OCI-LY1 (cell line): Measurements from ENCODE around the gene GPR37L1.

ENCODE experiments used
- H2AFZ ChIP-seq: fragments of 200-600 bp; sonication (generic), shearing (Covaris generic); 2 replicates; pipeline ENCODE4 v1.6.0; 2014; ENCODE audit warnings: antibody characterized with exemption, mild to moderate bottlenecking, low read length
- H3F3A ChIP-seq: fragments of 200-600 bp; sonication (generic), shearing (Covaris generic); 2 replicates; pipeline ENCODE4 v1.6.0; 2014; ENCODE audit warnings: mild to moderate bottlenecking, antibody characterized with exemption, low read length, moderate library complexity; ENCODE audit not compliant: insufficient read depth
- H3K27ac ChIP-seq: fragments of 200-600 bp; sonication (generic); 2 replicates; pipeline ENCODE4 v1.5.1; 2014; ENCODE audit warnings: low read length, mixed run types, mild to moderate bottlenecking, low read depth; ENCODE audit not compliant: poor library complexity, severe bottlenecking
- H3K27me3 ChIP-seq: fragments of 200-600 bp; sonication (generic); 2 replicates; pipeline ENCODE4 v1.6.0; 2014; ENCODE audit warnings: antibody characterized with exemption, mild to moderate bottlenecking, low read length, moderate library complexity; ENCODE audit not compliant: insufficient read depth
- H3K36me3 ChIP-seq: fragments of 200-600 bp; sonication (generic); 2 replicates; pipeline ENCODE4 v1.6.1; 2014; ENCODE audit warnings: mild to moderate bottlenecking, antibody characterized with exemption, low read length, moderate library complexity, mixed read lengths; ENCODE audit not compliant: insufficient read depth
- H3K4me1 ChIP-seq: fragments of 200-600 bp; sonication (generic); 2 replicates; pipeline ENCODE4 v1.5.1; 2014; ENCODE audit warnings: mild to moderate bottlenecking, low read length, moderate library complexity; ENCODE audit not compliant: insufficient read depth, severe bottlenecking
- H3K4me2 ChIP-seq: fragments of 200-600 bp; sonication (generic), shearing (Covaris generic); 2 replicates; pipeline ENCODE4 v1.6.1; 2014; ENCODE audit warnings: low read length
- H3K4me3 ChIP-seq: fragments of 200-600 bp; sonication (generic); 2 replicates; pipeline ENCODE4 v1.5.1; 2014; ENCODE audit warnings: low read length, low read depth, mild to moderate bottlenecking, mixed read lengths; ENCODE audit not compliant: poor library complexity, severe bottlenecking
- H3K79me2 ChIP-seq: fragments of 200-600 bp; shearing (Covaris generic); 2 replicates; pipeline ENCODE4 v1.6.1; 2016; ENCODE audit warnings: mixed run types, low read length, mixed read lengths; ENCODE audit not compliant: insufficient read depth
- H3K9ac ChIP-seq: fragments of 200-600 bp; sonication (generic), shearing (Covaris generic); 2 replicates; pipeline ENCODE4 v1.6.1; 2014; ENCODE audit warnings: mild to moderate bottlenecking, low read length, mixed read lengths
- H3K9me2 ChIP-seq: fragments of 200-600 bp; sonication (generic), shearing (Covaris generic); 2 replicates; pipeline ENCODE4 v1.6.1; 2014; ENCODE audit warnings: low read depth, mild to moderate bottlenecking, low read length, mixed read lengths
- H3K9me3 ChIP-seq: fragments of 200-600 bp; shearing (Covaris generic); 2 replicates; pipeline ENCODE4 v1.6.1; 2014; ENCODE audit warnings: low read length, mixed read lengths
- H4K20me1 ChIP-seq: fragments of 200-600 bp; sonication (generic), shearing (Covaris generic); 2 replicates; pipeline ENCODE4 v1.6.0; 2016; ENCODE audit warnings: mild to moderate bottlenecking, low read length; ENCODE audit not compliant: insufficient read depth
- CTCF ChIP-seq: fragments of 200-600 bp; sonication (generic), shearing (Covaris generic); IDR thresholded peaks from 2 replicates; pipeline ENCODE4 v1.5.1; 2017; ENCODE audit warnings: mild to moderate bottlenecking, antibody characterized with exemption, low read length, moderate library complexity, mixed read lengths
- EZH2 ChIP-seq: fragments of 200-600 bp; sonication (generic), shearing (Covaris generic); IDR thresholded peaks from 2 replicates; pipeline ENCODE4 v1.8.0; 2017; ENCODE audit warnings: borderline replicate concordance, mixed run types, mild to moderate bottlenecking, antibody characterized with exemption, low read length, moderate library complexity, mixed read lengths

The GPR37L1 gene

GRCh38 chr1:202143011-202143767, 20.5 kb downstream of the GPR37L1 start:
- H3F3A ChIP-seq = no peaks in the 10 kb centered on the region
- H3K36me3 ChIP-seq = peaks cover 33% of the 10 kb centered on the region
- H3K9ac ChIP-seq = peak overlapping the region; percentile 86
- TF ChIP-seq EZH2 (no peak), CTCF (no peak)
- peak overlapping the region; percentile 72 for H3K27ac ChIP-seq
- H3K9me2 ChIP-seq = no peaks in the 10 kb centered on the region
- peaks cover 23% of the 10 kb centered on the region for H3K4me1 ChIP-seq
- peak overlapping the region; percentile 77 for H3K4me3 ChIP-seq
- H2AFZ ChIP-seq = no peak overlapping the region
- H3K9me3 ChIP-seq = no peaks in the 10 kb centered on the region
- peaks cover 29% of the 10 kb centered on the region for H3K79me2 ChIP-seq
- H3K4me2 ChIP-seq = peak overlapping the region; percentile 67
- H4K20me1 ChIP-seq = no peaks in the 10 kb centered on the region
- H3K27me3 ChIP-seq = no peaks in the 10 kb centered on the region

GRCh38 chr1:202143768-202144401, 21.2 kb downstream of the GPR37L1 start:
- no peaks in the 10 kb centered on the region for H4K20me1 ChIP-seq
- H2AFZ ChIP-seq = no peak overlapping the region
- H3K9me3 ChIP-seq = no peaks in the 10 kb centered on the region
- H3K27me3 ChIP-seq = no peaks in the 10 kb centered on the region
- no peaks in the 10 kb centered on the region for H3F3A ChIP-seq
- peak overlapping the region; percentile 77 for H3K4me3 ChIP-seq
- H3K9me2 ChIP-seq = no peaks in the 10 kb centered on the region
- H3K4me1 ChIP-seq = peaks cover 23% of the 10 kb centered on the region
- peaks cover 39% of the 10 kb centered on the region for H3K36me3 ChIP-seq
- peak overlapping the region; percentile 86 for H3K9ac ChIP-seq
- peaks cover 29% of the 10 kb centered on the region for H3K79me2 ChIP-seq
- peak overlapping the region; percentile 67 for H3K4me2 ChIP-seq
- TF ChIP-seq EZH2 (no peak), CTCF (no peak)
- peak overlapping the region; percentile 72 for H3K27ac ChIP-seq

- Histone ChIP-seq H3K9me3 (no peaks in the 10 kb centered on the region), H4K20me1 (no peaks in the 10 kb centered on the region), H3K9ac (peak within 1 kb of the TSS; percentile 86), H3K36me3 (peaks cover 46% of the 10 kb centered on the region), H3K4me3 (peak within 1 kb of the TSS; percentile 77), H3K27ac (peak within 1 kb of the TSS; percentile 72), H3K4me1 (peaks cover 23% of the 10 kb centered on the region), H2AFZ (peak within 1 kb of the TSS; percentile 59; the same call in 1 of the 2 replicates), H3K4me2 (peak within 1 kb of the TSS; percentile 67), H3K79me2 (peaks cover 29% of the 10 kb centered on the region), H3K9me2 (no peaks in the 10 kb centered on the region), H3F3A (no peaks in the 10 kb centered on the region), H3K27me3 (no peaks in the 10 kb centered on the region)
- TF ChIP-seq EZH2 = no peak
- no peak for TF ChIP-seq CTCF
Observed at GRCh38 chr1:202144402-202145067, 21.8 kb downstream of the GPR37L1 start, which contains the start of gene ARL8A. ARL8A (minus strand) TSS chr1:202144737; CDS start chr1:202144572, 165 bp downstream.
